ENCODE results near the gene BRAP. TPM values are rescaled to one million over a fixed set of nuclear protein-coding genes. Genes with fewer than 3 reads are reported as not detected.

The BRAP gene
- total and polyA plus RNA-seq, 2 donors (not counting 1 experiment from before 2014, with no cell fraction given), result 19.0 to 21.4 TPM

- no peaks in the 10 kb centered on the region for H3K4me1 ChIP-seq (ENCODE audit: control insufficient read depth, extremely low read depth, insufficient read depth, low read length)
- H3K27ac ChIP-seq (ENCODE audit: insufficient read depth, low read length), result no peak overlapping the region
- H3K36me3 ChIP-seq (ENCODE audit: control insufficient read depth, insufficient read depth, low read length), result peaks cover 2% of the 10 kb centered on the region
- no peaks in the 10 kb centered on the region for H3K79me2 ChIP-seq (ENCODE audit: control insufficient read depth, insufficient read depth, low read length)
- DNase-seq (ENCODE audit: low read depth in 2 of 2), result no peak
- H3K4me2 ChIP-seq (ENCODE audit: extremely low read depth, insufficient read depth, low read length), result no peak overlapping the region
- H3K9ac ChIP-seq (ENCODE audit: insufficient read depth, low read length), result no peak overlapping the region
- no peaks in the 10 kb centered on the region for H3K27me3 ChIP-seq (ENCODE audit: control insufficient read depth, insufficient read depth, low read length)
- no peaks in the 10 kb centered on the region for H3K9me3 ChIP-seq (ENCODE audit: control insufficient read depth, insufficient read depth, low read depth, low read length)
- TF ChIP-seq EZH2 (IDR thresholded peaks at IDR 0.05; ENCODE audit: low read length, missing control alignments) (no peak), CTCF (conservative IDR thresholded peaks at IDR 0.05 in 1 of 2, IDR thresholded peaks at IDR 0.05 in 1 of 2; ENCODE audit: low read depth in 1 of 2, low read length in 2 of 2) (no peak)
- H3K4me3 ChIP-seq (replicated peaks in 1 of 4; ENCODE audit: control extremely low read depth in 1 of 4, insufficient read depth in 1 of 4, low read depth in 3 of 4, low read length in 4 of 4), result no peak overlapping the region
- H2AFZ ChIP-seq (ENCODE audit: low read length), result no peak overlapping the region
- H4K20me1 ChIP-seq (ENCODE audit: control insufficient read depth, extremely low read depth, insufficient read depth, low read length), result no peaks in the 10 kb centered on the region
Observed at GRCh38 chr12:111706145-111706544, 20.4 kb upstream of the BRAP start.

GRCh38 chr12:111705672-111706071, 19.9 kb upstream of the BRAP start:
- DNase-seq (ENCODE audit: low read depth in 2 of 2), result no peak
- Histone ChIP-seq H2AFZ (ENCODE audit: low read length) (no peak overlapping the region), H3K36me3 (ENCODE audit: control insufficient read depth, insufficient read depth, low read length) (peaks cover 2% of the 10 kb centered on the region), H4K20me1 (ENCODE audit: control insufficient read depth, extremely low read depth, insufficient read depth, low read length) (no peaks in the 10 kb centered on the region), H3K9me3 (ENCODE audit: control insufficient read depth, insufficient read depth, low read depth, low read length) (no peaks in the 10 kb centered on the region), H3K27me3 (ENCODE audit: control insufficient read depth, insufficient read depth, low read length) (no peaks in the 10 kb centered on the region), H3K4me3 (replicated peaks in 1 of 4; ENCODE audit: control extremely low read depth in 1 of 4, insufficient read depth in 1 of 4, low read depth in 3 of 4, low read length in 4 of 4) (no peak overlapping the region), H3K4me1 (ENCODE audit: control insufficient read depth, extremely low read depth, insufficient read depth, low read length) (no peaks in the 10 kb centered on the region), H3K9ac (ENCODE audit: insufficient read depth, low read length) (no peak overlapping the region), H3K4me2 (ENCODE audit: extremely low read depth, insufficient read depth, low read length) (no peak overlapping the region), H3K79me2 (ENCODE audit: control insufficient read depth, insufficient read depth, low read length) (no peaks in the 10 kb centered on the region), H3K27ac (ENCODE audit: insufficient read depth, low read length) (no peak overlapping the region)
- no peak for TF ChIP-seq CTCF (conservative IDR thresholded peaks at IDR 0.05 in 1 of 2, IDR thresholded peaks at IDR 0.05 in 1 of 2; ENCODE audit: low read depth in 1 of 2, low read length in 2 of 2)
- TF ChIP-seq EZH2 (IDR thresholded peaks at IDR 0.05; ENCODE audit: low read length, missing control alignments), result no peak

GRCh38 chr12:111699962-111700361, 14.2 kb upstream of the BRAP start:
- Histone ChIP-seq H3K79me2 (ENCODE audit: control insufficient read depth, insufficient read depth, low read length) (no peaks in the 10 kb centered on the region), H4K20me1 (ENCODE audit: control insufficient read depth, extremely low read depth, insufficient read depth, low read length) (no peaks in the 10 kb centered on the region), H3K4me2 (ENCODE audit: extremely low read depth, insufficient read depth, low read length) (no peak overlapping the region), H3K9me3 (ENCODE audit: control insufficient read depth, insufficient read depth, low read depth, low read length) (no peaks in the 10 kb centered on the region), H3K4me1 (ENCODE audit: control insufficient read depth, extremely low read depth, insufficient read depth, low read length) (no peaks in the 10 kb centered on the region), H2AFZ (ENCODE audit: low read length) (no peak overlapping the region), H3K27ac (ENCODE audit: insufficient read depth, low read length) (no peak overlapping the region), H3K4me3 (replicated peaks in 1 of 4; ENCODE audit: control extremely low read depth in 1 of 4, insufficient read depth in 1 of 4, low read depth in 3 of 4, low read length in 4 of 4) (no peak overlapping the region), H3K9ac (ENCODE audit: insufficient read depth, low read length) (no peak overlapping the region), H3K36me3 (ENCODE audit: control insufficient read depth, insufficient read depth, low read length) (no peaks in the 10 kb centered on the region), H3K27me3 (ENCODE audit: control insufficient read depth, insufficient read depth, low read length) (no peaks in the 10 kb centered on the region)
- no peak for DNase-seq (ENCODE audit: low read depth in 2 of 2)
- TF ChIP-seq EZH2 (IDR thresholded peaks at IDR 0.05; ENCODE audit: low read length, missing control alignments), result no peak
- no peak for TF ChIP-seq CTCF (conservative IDR thresholded peaks at IDR 0.05 in 1 of 2, IDR thresholded peaks at IDR 0.05 in 1 of 2; ENCODE audit: low read depth in 1 of 2, low read length in 2 of 2)

All from fibroblast of lung (primary cell).